Activated CD4-positive, alpha-beta T cell treated with anti-CD3 and anti-CD28 coated beads, Interleukin-2, amount 50 U/mL, for 24 hours (primary cell): Measurements from ENCODE around the gene HMX3.
"Not testable (repeated sequence)": the region's sequence is repeated elsewhere in the genome, so short reads cannot be mapped to it uniquely, and the experiment has no call there.

Experiments
- DNase-seq, 2 donors: peaks; one replicate each; pipeline ENCODE4 v3.0.0-alpha.2; 2020; ENCODE audit warnings: low read depth in 1 of 2, low spot score in 1 of 2

Gene HMX3

DNA sequence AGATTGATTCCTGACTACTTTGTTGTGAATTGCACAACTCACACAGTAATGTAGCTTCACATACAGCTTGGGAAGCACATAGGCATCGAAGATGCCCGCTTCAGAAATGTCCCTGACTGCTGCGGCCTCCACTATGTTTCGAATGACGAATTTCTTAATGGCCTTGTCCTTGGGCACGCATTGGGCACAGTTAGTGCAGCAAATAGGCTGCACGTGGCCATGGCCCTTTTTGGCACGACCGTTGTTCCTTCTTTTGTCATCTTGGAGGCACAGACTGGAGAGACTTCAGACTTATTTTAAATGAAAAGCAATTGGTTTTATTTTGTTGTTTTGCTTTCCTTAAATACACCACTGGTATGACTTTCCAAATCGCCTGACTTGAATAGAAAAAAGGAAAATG is 35.8 kb downstream of the HMX3 start:
- DNase-seq: not testable (repeated sequence)

DNA sequence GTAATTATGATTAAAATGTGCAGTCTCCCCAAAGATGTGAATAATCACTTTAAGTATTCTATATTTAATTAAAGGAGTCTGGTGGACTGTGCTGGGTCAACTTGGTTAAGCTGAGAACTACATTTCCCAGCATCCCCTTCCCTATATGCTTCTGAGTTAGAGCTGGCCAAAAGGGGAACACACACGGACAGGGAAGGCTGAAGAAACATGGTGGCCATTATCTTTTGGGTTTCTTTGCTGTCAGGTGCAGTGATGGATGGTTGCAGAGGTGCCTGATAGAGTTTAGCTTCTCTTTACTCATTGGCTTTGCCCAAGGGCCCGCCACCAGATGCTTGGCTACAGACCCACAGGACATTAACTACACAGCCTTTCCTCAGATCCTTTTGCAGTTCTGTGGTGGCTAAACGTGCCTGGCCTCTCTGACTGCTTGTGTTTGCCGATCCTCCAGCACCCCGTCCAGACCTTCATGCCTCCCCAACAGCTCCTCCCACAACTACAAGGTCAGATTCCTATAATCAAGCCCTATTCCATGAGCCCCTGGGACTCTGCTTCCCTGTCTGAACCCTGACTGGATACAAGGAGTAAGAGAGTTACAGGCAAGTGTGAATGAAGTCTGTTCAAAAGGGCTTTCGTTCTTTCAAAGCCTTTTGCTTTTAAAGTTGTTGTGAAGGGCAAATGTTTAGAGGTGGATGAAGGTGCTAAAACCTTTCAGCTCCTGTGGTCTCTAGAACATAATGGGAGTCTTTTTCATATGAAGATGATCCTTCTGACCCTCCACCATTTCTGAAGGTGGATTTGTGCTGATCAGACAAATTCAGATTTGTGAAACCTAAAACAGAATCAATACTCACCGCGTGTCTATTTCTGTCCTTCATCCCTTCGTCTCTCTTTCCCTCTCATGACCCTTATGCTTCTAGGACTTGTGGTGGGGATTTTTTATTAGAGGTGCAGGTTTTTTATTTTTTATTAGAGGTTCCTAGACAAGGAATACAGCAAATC is 39.9 kb downstream of the HMX3 start:
- no peak for DNase-seq

DNA sequence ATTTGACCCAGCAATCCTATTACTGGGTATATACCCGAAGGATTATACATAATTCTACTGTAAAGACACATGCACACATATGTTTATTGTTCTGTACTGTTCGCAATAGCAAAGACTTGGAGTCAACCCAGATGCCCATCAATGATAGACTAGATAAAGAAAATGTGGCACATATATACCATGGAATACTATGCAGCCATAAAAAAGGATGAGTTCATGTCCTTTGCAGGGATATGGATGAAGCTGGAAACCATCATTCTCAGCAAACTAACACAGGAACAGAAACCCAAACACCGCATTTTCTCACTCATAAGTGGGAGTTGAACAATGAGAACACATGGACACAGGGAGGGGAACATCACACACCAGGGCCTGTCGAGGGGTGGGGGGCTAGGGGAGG is 42.6 kb downstream of the HMX3 start:
- DNase-seq: not testable (repeated sequence)

GRCh38 chr10:123180101-123181090 is 44.6 kb downstream of the HMX3 start:
- DNase-seq: no peak

DNA sequence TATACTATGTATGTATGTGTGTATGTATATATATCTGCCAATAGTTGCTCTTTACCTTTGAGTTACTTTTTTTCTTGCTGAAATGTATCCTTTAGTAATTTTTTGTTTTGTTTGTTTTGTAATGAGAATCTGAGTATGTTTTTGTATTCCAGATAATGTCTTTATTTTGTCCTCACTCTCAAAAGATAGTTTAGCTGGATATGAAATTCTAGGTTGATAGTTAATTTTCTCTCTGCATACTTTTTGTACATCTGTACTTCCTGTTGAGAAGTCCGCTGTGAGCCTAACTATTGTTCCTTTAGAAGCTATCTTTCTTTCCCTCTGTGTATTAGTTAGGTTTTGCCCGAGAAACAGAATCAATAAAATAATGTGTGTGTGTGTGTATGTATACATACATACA is 48.0 kb downstream of the HMX3 start:
- no peak for DNase-seq

GRCh38 chr10:123187781-123188180 is 52.0 kb downstream of the HMX3 start:
- DNase-seq: no peak
